T-helper 2 cell treated with Interferon-gamma antibody and Interleukin-4, amounts not matched to agents 5 μg/mL and 100 μg/mL, for 36 hours (primary cell): Measurements from ENCODE around the gene PRICKLE1.

Experiments used
- DNase-seq: peaks from one replicate; pipeline ENCODE4 v3.0.0; 2021; ENCODE audit warnings: low spot score
- H3K27ac Mint-ChIP-seq: one replicate; pipeline ENCODE4 v1.8.0; 2021; ENCODE audit warnings: mild to moderate bottlenecking, mixed read lengths
- H3K27me3 Mint-ChIP-seq: one replicate; pipeline ENCODE4 v1.8.0; 2021; ENCODE audit warnings: low read depth, mixed read lengths
- H3K36me3 Mint-ChIP-seq: one replicate; pipeline ENCODE4 v1.8.0; 2021; ENCODE audit warnings: low read depth, mixed read lengths
- H3K4me1 Mint-ChIP-seq: one replicate; pipeline ENCODE4 v1.8.0; 2021; ENCODE audit warnings: low read depth, mixed read lengths
- H3K4me3 Mint-ChIP-seq: one replicate; pipeline ENCODE4 v1.8.0; 2022; ENCODE audit warnings: mild to moderate bottlenecking, moderate library complexity, mixed read lengths
- H3K9me3 Mint-ChIP-seq: one replicate; pipeline ENCODE4 v1.8.0; 2021; ENCODE audit warnings: mixed read lengths

The PRICKLE1 gene

DNA sequence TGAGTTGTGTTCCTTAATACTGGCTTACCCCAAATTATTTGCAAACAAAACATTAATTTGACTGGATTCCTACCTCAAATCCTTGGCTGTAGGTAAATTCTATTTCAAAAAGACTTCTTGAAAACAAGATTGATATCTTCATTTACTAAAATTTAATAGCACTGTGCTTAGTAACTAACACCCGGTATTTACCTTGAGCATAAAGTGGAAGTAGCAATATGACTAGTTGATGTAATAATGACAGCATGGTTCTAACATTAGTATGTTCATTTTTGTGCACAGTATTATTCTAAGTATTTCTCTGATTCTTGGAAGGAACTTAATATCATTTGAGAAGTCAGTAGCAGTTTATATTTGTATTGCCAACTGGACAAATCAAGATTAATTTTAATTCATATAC, 166.8 kb downstream of the PRICKLE1 start:
- Mint-ChIP-seq H3K36me3 (peaks cover 10% of the 10 kb centered on the region), H3K4me3 (no peak overlapping the region), H3K9me3 (no peaks in the 10 kb centered on the region), H3K27ac (no peak overlapping the region), H3K4me1 (peaks cover 13% of the 10 kb centered on the region), H3K27me3 (no peaks in the 10 kb centered on the region)
- no peak for DNase-seq

DNA sequence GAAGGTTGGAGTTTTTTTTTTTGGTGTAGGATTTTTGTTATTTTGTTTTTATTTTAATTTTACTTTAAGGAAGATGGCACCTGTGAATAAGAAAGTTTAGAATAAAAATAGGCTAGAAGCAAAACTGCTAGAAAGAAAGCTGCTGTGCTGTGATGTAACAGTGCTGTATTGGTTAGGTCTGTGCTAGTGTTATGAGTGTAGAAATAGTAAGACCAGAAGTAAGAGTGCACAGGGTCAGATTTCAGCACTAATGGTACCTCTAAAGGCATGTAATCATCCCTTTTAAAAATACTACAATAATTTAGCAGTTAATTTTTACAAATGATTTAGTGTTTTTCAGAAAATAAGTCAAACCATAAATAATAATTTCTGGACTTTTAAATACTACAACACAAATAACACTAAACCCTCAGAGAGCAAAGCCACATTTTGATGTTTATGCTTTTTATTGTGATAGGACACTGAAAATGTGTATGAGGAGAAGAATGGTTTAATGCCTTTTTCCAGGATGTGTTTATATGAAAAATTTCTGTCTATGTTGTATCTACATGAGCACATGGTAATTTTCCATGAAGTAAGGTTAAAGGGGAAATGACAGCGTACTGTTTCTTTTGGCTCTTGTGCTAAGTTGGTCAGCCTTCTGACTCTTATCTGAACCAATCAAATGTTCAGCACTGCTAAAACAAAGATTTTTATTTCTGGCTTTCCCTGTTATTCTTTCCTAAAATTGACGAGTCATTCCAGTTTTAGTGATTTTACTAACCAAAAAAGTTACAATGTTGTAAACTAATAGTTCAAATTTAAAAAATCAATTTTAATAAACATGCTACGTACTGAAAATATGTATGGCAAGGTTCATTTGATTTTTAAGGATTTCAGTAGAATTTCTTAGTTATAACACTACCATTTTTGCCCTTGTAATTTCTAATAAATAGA, 167.4 kb downstream of the PRICKLE1 start:
- H3K27ac Mint-ChIP-seq: no peak overlapping the region
- H3K4me1 Mint-ChIP-seq: peaks cover 13% of the 10 kb centered on the region
- H3K9me3 Mint-ChIP-seq: no peaks in the 10 kb centered on the region
- no peaks in the 10 kb centered on the region for H3K27me3 Mint-ChIP-seq
- no peak for DNase-seq
- no peak overlapping the region for H3K4me3 Mint-ChIP-seq
- H3K36me3 Mint-ChIP-seq: peaks cover 7% of the 10 kb centered on the region

DNA sequence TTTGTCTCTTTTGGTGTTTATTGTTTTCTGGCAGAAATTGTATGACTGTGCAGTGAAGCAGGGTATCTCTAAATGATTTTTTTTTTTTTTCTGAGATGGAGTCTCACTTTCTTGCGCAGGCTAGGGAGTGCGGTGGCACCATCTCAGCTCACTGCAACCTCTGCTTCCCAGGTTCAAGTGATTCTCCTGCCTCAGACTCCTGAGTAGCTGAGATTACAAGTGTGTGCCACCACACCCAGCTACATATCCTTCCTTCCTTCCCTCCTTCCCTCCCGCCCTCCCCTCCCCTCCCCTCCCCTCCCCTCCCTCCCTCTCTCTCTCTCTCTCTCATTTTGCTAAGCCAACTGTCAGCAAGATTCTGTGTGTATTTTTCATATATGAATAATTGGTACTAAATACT, 169.2 kb downstream of the PRICKLE1 start:
- Mint-ChIP-seq H3K27me3 (no peaks in the 10 kb centered on the region), H3K4me1 (peaks cover 8% of the 10 kb centered on the region), H3K4me3 (no peak overlapping the region), H3K9me3 (no peaks in the 10 kb centered on the region), H3K27ac (no peak overlapping the region), H3K36me3 (peaks cover 4% of the 10 kb centered on the region)
- no peak for DNase-seq

DNA sequence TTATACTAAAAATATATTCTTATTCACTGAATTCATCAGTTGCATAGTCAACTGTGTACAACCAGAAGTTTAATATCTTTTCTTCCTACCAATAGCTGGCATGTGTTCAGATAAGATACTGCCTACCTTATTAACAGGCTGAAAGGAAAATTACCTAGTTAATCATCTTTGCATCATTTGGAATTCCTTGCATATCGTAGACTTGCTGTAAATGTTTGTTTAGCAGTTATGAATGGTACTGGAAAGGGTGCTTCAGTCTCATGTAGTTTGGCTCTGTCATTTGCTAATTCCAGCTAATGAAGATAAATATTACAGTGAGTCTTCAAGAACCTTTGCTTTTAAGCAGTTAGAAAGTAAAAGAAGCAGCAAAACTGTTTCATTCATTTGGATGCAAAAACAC, 179.2 kb downstream of the PRICKLE1 start:
- H3K36me3 Mint-ChIP-seq: peaks cover 19% of the 10 kb centered on the region
- H3K4me1 Mint-ChIP-seq: no peaks in the 10 kb centered on the region
- DNase-seq: no peak
- H3K9me3 Mint-ChIP-seq: no peaks in the 10 kb centered on the region
- no peak overlapping the region for H3K27ac Mint-ChIP-seq
- no peak overlapping the region for H3K4me3 Mint-ChIP-seq
- H3K27me3 Mint-ChIP-seq: no peaks in the 10 kb centered on the region

DNA sequence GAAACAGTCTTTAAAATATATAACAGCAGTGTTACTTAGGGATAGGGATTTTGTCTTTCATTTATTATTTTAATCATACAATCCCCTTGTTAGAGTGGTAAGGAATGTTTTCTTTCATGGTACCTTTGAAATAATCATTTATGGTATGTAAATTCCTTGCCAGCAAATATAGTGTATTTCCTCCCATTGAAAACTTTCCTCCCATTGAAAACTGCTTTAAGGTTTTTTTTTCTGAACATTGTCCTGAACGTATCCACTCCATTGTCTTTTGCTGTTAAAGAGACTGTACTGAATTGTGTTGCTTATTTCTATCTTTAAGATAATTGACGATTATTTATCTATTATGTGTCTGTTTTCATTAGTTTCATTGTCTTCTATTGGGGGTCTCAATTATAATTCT, 180.1 kb downstream of the PRICKLE1 start:
- Mint-ChIP-seq H3K9me3 (no peaks in the 10 kb centered on the region), H3K27ac (no peak overlapping the region), H3K27me3 (no peaks in the 10 kb centered on the region), H3K36me3 (peaks cover 21% of the 10 kb centered on the region), H3K4me1 (no peaks in the 10 kb centered on the region), H3K4me3 (no peak overlapping the region)
- no peak for DNase-seq

DNA sequence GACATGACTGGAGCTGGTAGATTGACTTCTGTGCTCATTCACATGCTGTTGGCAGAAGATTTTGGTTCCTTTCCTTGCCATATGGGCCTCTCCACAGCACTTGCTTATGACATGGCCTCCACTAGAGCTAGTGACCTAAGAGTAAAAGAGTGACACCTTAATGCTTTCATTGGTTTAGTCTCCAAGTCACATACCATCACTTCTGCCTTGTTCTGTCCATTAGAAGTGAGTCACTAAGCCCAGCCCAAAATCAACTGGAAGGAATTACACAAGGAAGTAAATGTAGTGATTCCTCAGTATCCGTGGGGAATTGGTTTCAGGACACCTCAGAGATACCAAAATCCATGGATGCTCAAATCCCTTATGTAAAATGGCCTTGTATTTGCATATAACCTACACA, 182.2 kb downstream of the PRICKLE1 start:
- no peak for DNase-seq
- Mint-ChIP-seq H3K27me3 (no peaks in the 10 kb centered on the region), H3K36me3 (peaks cover 19% of the 10 kb centered on the region), H3K4me1 (no peaks in the 10 kb centered on the region), H3K27ac (no peak overlapping the region), H3K4me3 (no peak overlapping the region), H3K9me3 (no peaks in the 10 kb centered on the region)
